Measurements from ENCODE around the gene PLEKHA1.

- no peak for TF ChIP-seq POLR2AphosphoS5 (IDR thresholded peaks at IDR 0.05; ENCODE audit: borderline replicate concordance, low read depth, low read length)
- no peak for TF ChIP-seq EZH2 (IDR thresholded peaks at IDR 0.05)
- TF ChIP-seq FOXP2 (optimal IDR thresholded peaks at IDR 0.05; ENCODE audit: control extremely low read depth, extremely low read length, insufficient read depth) = no peak
Measured at GRCh38 chr10:122350893-122351292, 23.6 kb upstream of the PLEKHA1 start.

Data from SK-N-MC (cell line).